IMR-90 (cell line): ENCODE measurements around the gene TBC1D16. TPM values are rescaled to one million over a fixed set of nuclear protein-coding genes. Genes with fewer than 3 reads are reported as not detected.

Experiments
- ATAC-seq: fragments of 200-7000 bp; cut with Tn5 transposase; 2 replicates; pipeline ENCODE4 v1.9.1; 2020; ENCODE audit warnings: low read depth, mild to moderate bottlenecking, moderate library complexity
- BruUV-seq: library from RNA; stranded (reverse); fragments of 400-500 nt; replicated peaks from 2 replicates; lab custom pipeline; 2021; lab: Mats Ljungman, UMichigan
- CTCF ChIA-PET: fragments of 300-600 bp; formaldehyde crosslinking; extraction: SDS; loops from one replicate; lab custom pipeline; 2021; ENCODE audit warnings: antibody characterized with exemption; lab: Yijun Ruan, JAX
- POLR2A ChIA-PET: fragments of 300-600 bp; sonication (Branson Sonifier 250); formaldehyde crosslinking; loops from one replicate; lab custom pipeline; 2022; ENCODE audit warnings: antibody characterized with exemption; ENCODE audit not compliant: unreplicated experiment; lab: Charles Lee
- DNase-seq: peaks from one replicate; pipeline ENCODE4 v3.0.0; 2013
- H2AFZ ChIP-seq: replicated peaks from 2 replicates; pipeline ENCODE3; 2013; ENCODE audit warnings: low read length, mild to moderate bottlenecking; ENCODE audit not compliant: poor library complexity
- H2AK5ac ChIP-seq: 2 replicates; pipeline ENCODE4 v1.6.1; 2013; ENCODE audit warnings: low read depth, low read length, inconsistent platforms
- H2AK9ac ChIP-seq: replicated peaks from 2 replicates; pipeline ENCODE3; 2013; ENCODE audit warnings: mild to moderate bottlenecking, low read depth, low read length, moderate library complexity; ENCODE audit not compliant: poor library complexity
- H2BK120ac ChIP-seq: 2 replicates; pipeline ENCODE4 v1.6.1; 2013; ENCODE audit warnings: low read depth, low read length, inconsistent platforms
- H2BK15ac ChIP-seq: 3 replicates; pipeline ENCODE4 v1.6.1; 2013; ENCODE audit warnings: low read depth, low read length, inconsistent platforms
- H2BK20ac ChIP-seq: 2 replicates; pipeline ENCODE4 v1.6.1; 2013; ENCODE audit warnings: low read depth, mild to moderate bottlenecking, inconsistent platforms, low read length, moderate library complexity
- H2BK5ac ChIP-seq: 2 replicates; pipeline ENCODE4 v1.6.1; 2013; ENCODE audit warnings: mild to moderate bottlenecking, low read depth, low read length, inconsistent platforms; ENCODE audit not compliant: poor library complexity, severe bottlenecking
- H3K14ac ChIP-seq: replicated peaks from 2 replicates; pipeline ENCODE4 v1.6.1; 2013; ENCODE audit warnings: low read depth, low read length, inconsistent platforms
- H3K18ac ChIP-seq: 2 replicates; pipeline ENCODE4 v1.6.1; 2013; ENCODE audit warnings: low read depth, low read length, control low read depth
- H3K23ac ChIP-seq: 2 replicates; pipeline ENCODE4 v1.6.1; 2013; ENCODE audit warnings: low read depth, low read length, inconsistent platforms
- H3K27ac ChIP-seq: 2 replicates; pipeline ENCODE4 v1.5.1; 2013; ENCODE audit warnings: mild to moderate bottlenecking, control low read depth, low read length; ENCODE audit not compliant: insufficient read depth
- H3K27me3 ChIP-seq: 2 replicates; pipeline ENCODE4 v1.6.1; 2013; ENCODE audit warnings: low read length; ENCODE audit not compliant: control insufficient read depth, insufficient read depth
- H3K36me3 ChIP-seq: 2 replicates; pipeline ENCODE4 v1.6.1; 2013; ENCODE audit warnings: low read length, mixed read lengths; ENCODE audit not compliant: control insufficient read depth, insufficient read depth
- H3K4ac ChIP-seq: 2 replicates; pipeline ENCODE4 v1.6.1; 2013; ENCODE audit warnings: low read depth, low read length, inconsistent platforms
- H3K4me1 ChIP-seq: 2 replicates; pipeline ENCODE4 v1.6.1; 2013; ENCODE audit warnings: low read length, mixed read lengths; ENCODE audit not compliant: control insufficient read depth, insufficient read depth
- H3K4me2 ChIP-seq: 2 replicates; pipeline ENCODE4 v1.6.1; 2013; ENCODE audit warnings: low read depth, mild to moderate bottlenecking, control low read depth, low read length, moderate library complexity
- H3K4me3 ChIP-seq: 2 replicates; pipeline ENCODE4 v1.5.1; 2013; ENCODE audit warnings: low read depth, mild to moderate bottlenecking, control low read depth, low read length, moderate library complexity; ENCODE audit not compliant: insufficient read depth
- H3K56ac ChIP-seq: 2 replicates; pipeline ENCODE4 v1.6.1; 2013; ENCODE audit warnings: low read length, inconsistent platforms; ENCODE audit not compliant: insufficient read depth; ENCODE audit errors: extremely low read depth
- H3K79me1 ChIP-seq, 2 experiments: 2 replicates each; pipeline ENCODE4 v1.6.1; 2013; ENCODE audit warnings: low read length in 2 of 2, inconsistent platforms in 1 of 2, low read depth in 1 of 2
- H3K9ac ChIP-seq: 2 replicates; pipeline ENCODE4 v1.6.1; 2013; ENCODE audit warnings: low read depth, low read length, control low read depth
- H3K9me1 ChIP-seq: 2 replicates; pipeline ENCODE4 v1.6.1; 2013; ENCODE audit warnings: low read length, inconsistent platforms; ENCODE audit not compliant: insufficient read depth
- H3K9me3 ChIP-seq: 2 replicates; pipeline ENCODE4 v1.6.1; 2013; ENCODE audit warnings: low read length; ENCODE audit not compliant: control insufficient read depth, insufficient read depth
- H4K20me1 ChIP-seq: 2 replicates; pipeline ENCODE4 v1.6.1; 2013; ENCODE audit warnings: low read length, inconsistent platforms; ENCODE audit not compliant: insufficient read depth
- H4K5ac ChIP-seq: 2 replicates; pipeline ENCODE4 v1.6.1; 2013; ENCODE audit warnings: mild to moderate bottlenecking, low read depth, low read length, control low read depth
- H4K8ac ChIP-seq, 2 experiments: 2 replicates each; pipeline ENCODE4 v1.6.1; 2013; ENCODE audit warnings: low read depth in 2 of 2, low read length in 2 of 2, control low read depth in 1 of 2, inconsistent platforms in 1 of 2
- H4K91ac ChIP-seq: 2 replicates; pipeline ENCODE4 v1.6.1; 2013; ENCODE audit warnings: low read depth, low read length, inconsistent platforms; ENCODE audit not compliant: insufficient read depth
- CEBPB ChIP-seq: IDR thresholded peaks from 2 replicates; pipeline ENCODE4 v1.6.1; 2012; ENCODE audit warnings: low read depth, low read length, improper control_type of control experiment
- CHD1 ChIP-seq: IDR thresholded peaks from 2 replicates; pipeline ENCODE4 v1.6.1; 2012; ENCODE audit warnings: low read depth, low read length, improper control_type of control experiment
- CTCF ChIP-seq: conservative IDR thresholded peaks from 2 replicates; pipeline ENCODE4 v1.5.1; 2012; ENCODE audit warnings: mild to moderate bottlenecking, low read depth, low read length, improper control_type of control experiment
- ELK1 ChIP-seq: fragments of 150-350 bp; IDR thresholded peaks from 2 replicates; pipeline ENCODE4 v1.6.1; 2016; ENCODE audit warnings: low read depth, mild to moderate bottlenecking, low read length, moderate library complexity, borderline replicate concordance
- FOS ChIP-seq: fragments of 150-350 bp; IDR thresholded peaks from 2 replicates; pipeline ENCODE4 v1.6.1; 2016; ENCODE audit warnings: low read depth, low read length
- MAFK ChIP-seq: IDR thresholded peaks from 2 replicates; pipeline ENCODE4 v1.6.1; 2012; ENCODE audit warnings: low read depth, low read length, improper control_type of control experiment
- MXI1 ChIP-seq: IDR thresholded peaks from 2 replicates; pipeline ENCODE4 v1.6.1; 2012; ENCODE audit warnings: low read depth, mild to moderate bottlenecking, low read length, moderate library complexity, borderline replicate concordance
- NFE2L2 ChIP-seq: fragments of 150-350 bp; IDR thresholded peaks from 2 replicates; pipeline ENCODE4 v1.6.1; 2016; ENCODE audit warnings: low read depth, mild to moderate bottlenecking, low read length
- POLR2A ChIP-seq: IDR thresholded peaks from 2 replicates; pipeline ENCODE4 v1.6.1; 2012; ENCODE audit warnings: mild to moderate bottlenecking, low read depth, low read length
- RAD21 ChIP-seq: IDR thresholded peaks from 2 replicates; pipeline ENCODE4 v1.6.1; 2012; ENCODE audit warnings: low read length, improper control_type of control experiment
- RCOR1 ChIP-seq: IDR thresholded peaks from 2 replicates; pipeline ENCODE4 v1.6.1; 2012; ENCODE audit warnings: mild to moderate bottlenecking, low read length, improper control_type of control experiment; ENCODE audit not compliant: insufficient replicate concordance
- RFX5 ChIP-seq: IDR thresholded peaks from 2 replicates; pipeline ENCODE4 v1.8.0; 2012; ENCODE audit warnings: low read depth, mild to moderate bottlenecking, low read length, moderate library complexity
- SMC3 ChIP-seq: fragments of 150-350 bp; IDR thresholded peaks from 2 replicates; pipeline ENCODE4 v1.6.1; 2016; ENCODE audit warnings: low read depth, mild to moderate bottlenecking, antibody characterized with exemption, low read length, moderate library complexity
- USF2 ChIP-seq: fragments of 150-350 bp; IDR thresholded peaks from 2 replicates; pipeline ENCODE4 v1.6.1; 2017; ENCODE audit warnings: mild to moderate bottlenecking, antibody characterized with exemption, low read length, low read depth
- WGBS, 2 experiments: methylation state at CpG; one replicate each; pipeline versions ENCODE4 v1.1.5 to v1.1.7; 2013; ENCODE audit warnings: missing lambda C conversion rate in 2 of 2; ENCODE audit not compliant: insufficient read length in 1 of 2; ENCODE audit errors: extremely low coverage in 2 of 2; 5-methylcytosine and 5-hydroxymethylcytosine counted together
- dilution Hi-C: fragments of 300-500 bp; cut with HindIII; formaldehyde crosslinking; loops from one replicate; pipeline ENCODE4 v1.14.3; 2018; ENCODE audit warnings: low sequenced_read_pairs; ENCODE audit not compliant: unreplicated experiment
- in situ Hi-C: fragments of 300-500 bp; cut with MboI; formaldehyde crosslinking; loops from 3 replicates; pipeline ENCODE4 v1.14.3; 2019; ENCODE audit warnings: low sequenced_read_pairs, inconsistent platforms, mixed read lengths
- intact Hi-C: fragments of 100-400 bp; cut with micrococcal nuclease; formaldehyde crosslinking; loops from 2 replicates; pipeline ENCODE4 v1.10.0; 2022
- polyA plus RNA-seq, 3 experiments: library from polyadenylated mRNA; depleted of rRNA; stranded (reverse); fragments of >200 nt; gene quantifications; 2 replicates each; pipeline ENCODE4 v1.2.3, GENCODE V29; 2012; ENCODE audit warnings: low replicate concordance in 1 of 3
- total RNA-seq: library from RNA; depleted of rRNA; stranded (reverse); fragments of >200 nt; gene quantifications from 2 replicates; pipeline ENCODE4 v1.2.3, GENCODE V29; 2012

Gene TBC1D16
- total and polyA plus RNA-seq, 2 of the 4 experiments (the other 2 are of a cell fraction) = 10.1 to 16.7 TPM

GRCh38 chr17:80000981-80001775 lies 34.5 kb downstream of the TBC1D16 start:
- peaks cover 9 to 19% of the 10 kb centered on the region in 2 experiments; a peak in 3 of 4 replicates for H3K79me1 ChIP-seq
- H3K23ac ChIP-seq = no peak overlapping the region
- ATAC-seq = no peak
- in situ Hi-C loops = no loop called here
- H4K5ac ChIP-seq = no peak overlapping the region
- H3K4me3 ChIP-seq = no peak overlapping the region
- no peak overlapping the region for H2AFZ ChIP-seq
- no peaks in the 10 kb centered on the region for H3K9me1 ChIP-seq
- intact Hi-C loops = no loop called here
- no peak overlapping the region for H3K4ac ChIP-seq
- H4K91ac ChIP-seq = no peak overlapping the region
- no peak overlapping the region for H3K27ac ChIP-seq
- H2AK9ac ChIP-seq = no peak overlapping the region
- H3K27me3 ChIP-seq = no peaks in the 10 kb centered on the region
- no peak overlapping the region for H2BK15ac ChIP-seq
- H2AK5ac ChIP-seq = no peak overlapping the region
- TF ChIP-seq FOS = no peak
- TF ChIP-seq MXI1 = no peak
- no peak for TF ChIP-seq RFX5
- no peak for TF ChIP-seq SMC3
- no peak for TF ChIP-seq RCOR1
- TF ChIP-seq USF2 = no peak
- TF ChIP-seq ELK1 = no peak
- no peak for TF ChIP-seq CHD1
- no peak for TF ChIP-seq CTCF
- no peak for TF ChIP-seq RAD21
- no peak for TF ChIP-seq MAFK
- TF ChIP-seq POLR2A = no peak
- no peak for TF ChIP-seq NFE2L2
- no peak for TF ChIP-seq CEBPB
- no peak for DNase-seq
- H3K4me2 ChIP-seq = no peak overlapping the region
- POLR2A ChIA-PET = no interaction called here
- no peak overlapping the region for H4K8ac ChIP-seq
- no peak overlapping the region for H3K56ac ChIP-seq
- 84% methylated on average over 5 of the region's 29 CpGs; no CpG with 5 or more reads in 1 of the 2 experiments for WGBS, 2 experiments
- no peaks in the 10 kb centered on the region for H3K9me3 ChIP-seq
- H2BK20ac ChIP-seq = no peak overlapping the region
- no peak overlapping the region for H2BK120ac ChIP-seq
- H3K9ac ChIP-seq = no peak overlapping the region; the same call in 1 of the 2 replicates
- CTCF ChIA-PET = interaction anchor here (0.6 kb wide), 1 partner anchor 17 kb away, joined by 5 read pairs; no protein-coding TSS in a partner anchor
- no TSS peak for BruUV-seq
- H2BK5ac ChIP-seq = no peak overlapping the region
- no peak overlapping the region for H3K14ac ChIP-seq
- peaks cover 4% of the 10 kb centered on the region; the same call in 1 of the 2 replicates for H4K20me1 ChIP-seq
- H3K4me1 ChIP-seq = no peaks in the 10 kb centered on the region
- no peak overlapping the region for H3K18ac ChIP-seq
- dilution Hi-C loops = no loop called here
- H3K36me3 ChIP-seq = peaks cover 14% of the 10 kb centered on the region
